Astrocyte (in vitro differentiated cells and primary cell): Measurements from ENCODE around the gene KRTAP4-6. TPM values are rescaled to one million over a fixed set of nuclear protein-coding genes. Genes with fewer than 3 reads are reported as not detected.

Experiments
- DNase-seq: peaks from one replicate; pipeline ENCODE4 v3.0.0-alpha.2; 2010; ENCODE audit warnings: low read depth
- FAIRE-seq: peaks from 2 replicates; lab custom pipeline; 2011; peaks lifted over from hg19 to GRCh38; lab: Jason Lieb, UNC
- H2AFZ ChIP-seq: 2 replicates; pipeline ENCODE4 v1.6.0; 2012; ENCODE audit warnings: low read depth, low read length, inconsistent platforms
- H3K27ac ChIP-seq: 2 replicates; pipeline ENCODE4 v1.5.1; 2011; ENCODE audit warnings: low read depth, low read length, inconsistent platforms
- H3K27me3 ChIP-seq: 2 replicates; pipeline ENCODE4 v1.6.0; 2011; ENCODE audit warnings: low read length, inconsistent platforms; ENCODE audit not compliant: insufficient read depth
- H3K36me3 ChIP-seq: 2 replicates; pipeline ENCODE4 v1.5.1; 2011; ENCODE audit warnings: low read length, inconsistent platforms; ENCODE audit not compliant: insufficient read depth
- H3K4me1 ChIP-seq: 2 replicates; pipeline ENCODE4 v1.5.1; 2011; ENCODE audit warnings: low read length, inconsistent platforms; ENCODE audit not compliant: insufficient read depth
- H3K4me2 ChIP-seq: 2 replicates; pipeline ENCODE4 v1.6.0; 2012; ENCODE audit warnings: low read length, inconsistent platforms
- H3K4me3 ChIP-seq: 2 replicates; pipeline ENCODE4 v1.5.1; 2011; ENCODE audit warnings: low read depth, mild to moderate bottlenecking, low read length, inconsistent platforms; ENCODE audit not compliant: insufficient read depth
- H3K79me2 ChIP-seq: 2 replicates; pipeline ENCODE4 v1.6.0; 2012; ENCODE audit warnings: mild to moderate bottlenecking, low read length, inconsistent platforms; ENCODE audit not compliant: insufficient read depth
- H3K9ac ChIP-seq: 2 replicates; pipeline ENCODE4 v1.6.0; 2012; ENCODE audit warnings: mild to moderate bottlenecking, low read length, inconsistent platforms
- H3K9me3 ChIP-seq: 2 replicates; pipeline ENCODE4 v1.5.1; 2012; ENCODE audit warnings: low read depth, mild to moderate bottlenecking, low read length, inconsistent platforms; ENCODE audit not compliant: insufficient read depth
- H4K20me1 ChIP-seq: 2 replicates; pipeline ENCODE4 v1.6.0; 2012; ENCODE audit warnings: low read length, inconsistent platforms; ENCODE audit not compliant: insufficient read depth
- H3K27ac Mint-ChIP-seq: one replicate; pipeline ENCODE4 v1.8.0; 2021; ENCODE audit warnings: mild to moderate bottlenecking, mixed read lengths; ENCODE audit not compliant: unreplicated experiment
- H3K27me3 Mint-ChIP-seq: one replicate; pipeline ENCODE4 v1.8.0; 2021; ENCODE audit warnings: low read depth, mixed read lengths; ENCODE audit not compliant: unreplicated experiment
- H3K36me3 Mint-ChIP-seq: one replicate; pipeline ENCODE4 v1.8.0; 2021; ENCODE audit warnings: low read depth, mixed read lengths; ENCODE audit not compliant: unreplicated experiment
- H3K4me1 Mint-ChIP-seq: one replicate; pipeline ENCODE4 v1.8.0; 2021; ENCODE audit warnings: low read depth, mixed read lengths; ENCODE audit not compliant: unreplicated experiment
- H3K4me3 Mint-ChIP-seq: one replicate; pipeline ENCODE4 v1.8.0; 2021; ENCODE audit warnings: mild to moderate bottlenecking, moderate library complexity, mixed read lengths; ENCODE audit not compliant: unreplicated experiment
- H3K9me3 Mint-ChIP-seq: one replicate; pipeline ENCODE4 v1.8.0; 2021; ENCODE audit warnings: mild to moderate bottlenecking, mixed read lengths; ENCODE audit not compliant: unreplicated experiment
- CTCF ChIP-seq: IDR thresholded peaks from 2 replicates; pipeline ENCODE4 v1.5.1; 2011; ENCODE audit warnings: low read depth, mild to moderate bottlenecking, inconsistent platforms, low read length, moderate library complexity; ENCODE audit not compliant: insufficient read depth
- EZH2 ChIP-seq: IDR thresholded peaks from 2 replicates; pipeline ENCODE4 v1.6.1; 2012; ENCODE audit warnings: mild to moderate bottlenecking, low read length, inconsistent platforms; ENCODE audit not compliant: insufficient read depth
- total RNA-seq: library from RNA; stranded (reverse); gene quantifications from 2 replicates; pipeline ENCODE4 v1.2.1, GENCODE V29; 2021

The KRTAP4-6 gene
- total RNA-seq, 1 donor from 2014 or later = not detected

GRCh38 chr17:41185001-41185400, 44.7 kb upstream of the KRTAP4-6 start:
- H3K79me2 ChIP-seq = no peaks in the 10 kb centered on the region
- no peaks in the 10 kb centered on the region for H3K4me1 Mint-ChIP-seq
- no peak overlapping the region for H3K4me3 Mint-ChIP-seq
- H3K9ac ChIP-seq = no peak overlapping the region
- no peaks in the 10 kb centered on the region for H3K36me3 Mint-ChIP-seq
- H4K20me1 ChIP-seq = no peaks in the 10 kb centered on the region
- H3K9me3 Mint-ChIP-seq = peaks cover 2% of the 10 kb centered on the region
- H2AFZ ChIP-seq = no peak overlapping the region
- H3K4me3 ChIP-seq = no peak overlapping the region
- no peak overlapping the region for H3K27ac Mint-ChIP-seq
- no peaks in the 10 kb centered on the region for H3K4me1 ChIP-seq
- FAIRE-seq = no peak
- no peak overlapping the region for H3K27ac ChIP-seq
- H3K27me3 Mint-ChIP-seq = peaks cover 4% of the 10 kb centered on the region
- DNase-seq = no peak
- no peaks in the 10 kb centered on the region for H3K27me3 ChIP-seq
- TF ChIP-seq EZH2 (no peak), CTCF (no peak)
- no peaks in the 10 kb centered on the region for H3K9me3 ChIP-seq
- no peak overlapping the region for H3K4me2 ChIP-seq
- no peaks in the 10 kb centered on the region for H3K36me3 ChIP-seq

GRCh38 chr17:41184480-41184961, 44.2 kb upstream of the KRTAP4-6 start, which contains the start of gene KRTAP4-1:
TSS of gene KRTAP4-1 (minus strand) at chr17:41184911. CDS start at chr17:41184854, 57 bp downstream.
- FAIRE-seq = no peak
- DNase-seq = no peak
- no peaks in the 10 kb centered on the region for H3K36me3 ChIP-seq
- H3K27ac ChIP-seq = no peak within 1 kb of the TSS
- Mint-ChIP-seq H3K4me3 (no peak within 1 kb of the TSS), H3K4me1 (no peaks in the 10 kb centered on the region), H3K27me3 (peaks cover 4% of the 10 kb centered on the region), H3K27ac (no peak within 1 kb of the TSS), H3K9me3 (peaks cover 2% of the 10 kb centered on the region), H3K36me3 (no peaks in the 10 kb centered on the region)
- no peak within 1 kb of the TSS for H3K4me2 ChIP-seq
- TF ChIP-seq EZH2 (no peak), CTCF (no peak)
- H3K4me3 ChIP-seq = no peak within 1 kb of the TSS
- H3K27me3 ChIP-seq = no peaks in the 10 kb centered on the region
- no peak within 1 kb of the TSS for H2AFZ ChIP-seq
- no peak within 1 kb of the TSS for H3K9ac ChIP-seq
- H3K4me1 ChIP-seq = no peaks in the 10 kb centered on the region
- H3K79me2 ChIP-seq = no peaks in the 10 kb centered on the region
- no peaks in the 10 kb centered on the region for H4K20me1 ChIP-seq
- H3K9me3 ChIP-seq = no peaks in the 10 kb centered on the region

GRCh38 chr17:41178843-41179616, 38.7 kb upstream of the KRTAP4-6 start:
- no peak overlapping the region for H3K27ac Mint-ChIP-seq
- Histone ChIP-seq H3K4me3 (no peak overlapping the region), H2AFZ (peak overlapping the region; percentile 46), H3K4me1 (no peaks in the 10 kb centered on the region), H4K20me1 (no peaks in the 10 kb centered on the region), H3K9ac (no peak overlapping the region), H3K27ac (no peak overlapping the region), H3K79me2 (no peaks in the 10 kb centered on the region), H3K4me2 (no peak overlapping the region), H3K27me3 (no peaks in the 10 kb centered on the region), H3K9me3 (no peaks in the 10 kb centered on the region), H3K36me3 (no peaks in the 10 kb centered on the region)
- no peaks in the 10 kb centered on the region for H3K4me1 Mint-ChIP-seq
- no peak for FAIRE-seq
- H3K36me3 Mint-ChIP-seq = no peaks in the 10 kb centered on the region
- H3K4me3 Mint-ChIP-seq = no peak overlapping the region
- TF ChIP-seq EZH2 (no peak), CTCF (no peak)
- H3K9me3 Mint-ChIP-seq = peaks cover 8% of the 10 kb centered on the region
- H3K27me3 Mint-ChIP-seq = peaks cover 9% of the 10 kb centered on the region
- DNase-seq = no peak
